ENCODE data around the gene CPNE6. TPM values are rescaled to one million over a fixed set of nuclear protein-coding genes. Genes with fewer than 3 reads are reported as not detected.

Gene CPNE6
- total RNA-seq, 1 experiment from 2014 or later, result not detected

GRCh38 chr14:24060443-24060842, 10.9 kb upstream of the CPNE6 start:
- H3K27me3 ChIP-seq (replicated peaks; ENCODE audit: insufficient read depth, low read depth, low read length, poor library complexity), result no peaks in the 10 kb centered on the region
- no peak for DNase-seq (ENCODE audit: low spot score)
- POLR2A ChIA-PET (ENCODE audit: low non-redundant PET), result no interaction called here
- CTCF ChIA-PET, result interaction anchor here (1.6 kb wide), 1 partner anchor 20 kb away, joined by 3 read pairs; no protein-coding TSS in a partner anchor
- no peak overlapping the region for H3K27ac ChIP-seq (ENCODE audit: low read depth, low read length, poor library complexity, severe bottlenecking)
- no peaks in the 10 kb centered on the region for H3K4me1 ChIP-seq (ENCODE audit: insufficient read depth, low read length, poor library complexity, severe bottlenecking)
- H3K4me3 ChIP-seq (ENCODE audit: low read depth, low read length, poor library complexity, severe bottlenecking), result no peak overlapping the region
- TF ChIP-seq EZH2 (IDR thresholded peaks at IDR 0.05; ENCODE audit: borderline replicate concordance, low read depth, low read length, poor library complexity, severe bottlenecking) (no peak), CTCF (conservative IDR thresholded peaks at IDR 0.05; ENCODE audit: low read depth, low read length) (no peak)
- intact Hi-C loops (cut with micrococcal nuclease; ENCODE audit: unreplicated experiment), result no loop called here
- H3K36me3 ChIP-seq (ENCODE audit: insufficient read depth, low read length, poor library complexity, severe bottlenecking), result no peaks in the 10 kb centered on the region
- no peaks in the 10 kb centered on the region for H3K9me3 ChIP-seq (ENCODE audit: low read depth, low read length, poor library complexity, severe bottlenecking)
- BruUV-seq (replicated peaks), result no TSS peak

- H3K27ac ChIP-seq (ENCODE audit: low read depth, low read length, poor library complexity, severe bottlenecking), result no peak overlapping the region
- BruUV-seq (replicated peaks), result no TSS peak
- H3K36me3 ChIP-seq (ENCODE audit: insufficient read depth, low read length, poor library complexity, severe bottlenecking), result no peaks in the 10 kb centered on the region
- ChIA-PET POLR2A (ENCODE audit: low non-redundant PET) (no interaction called here), CTCF (interaction anchor here (1.5 to 1.6 kb wide), 2 partner anchors 19 to 236 kb away, joined by 3 read pairs; no protein-coding TSS in a partner anchor)
- DNase-seq (ENCODE audit: low spot score), result no peak
- TF ChIP-seq EZH2 (IDR thresholded peaks at IDR 0.05; ENCODE audit: borderline replicate concordance, low read depth, low read length, poor library complexity, severe bottlenecking) (no peak), CTCF (conservative IDR thresholded peaks at IDR 0.05; ENCODE audit: low read depth, low read length) (no peak)
- no peaks in the 10 kb centered on the region for H3K4me1 ChIP-seq (ENCODE audit: insufficient read depth, low read length, poor library complexity, severe bottlenecking)
- H3K4me3 ChIP-seq (ENCODE audit: low read depth, low read length, poor library complexity, severe bottlenecking), result no peak overlapping the region
- H3K27me3 ChIP-seq (replicated peaks; ENCODE audit: insufficient read depth, low read depth, low read length, poor library complexity), result no peaks in the 10 kb centered on the region
- no peaks in the 10 kb centered on the region for H3K9me3 ChIP-seq (ENCODE audit: low read depth, low read length, poor library complexity, severe bottlenecking)
- intact Hi-C loops (cut with micrococcal nuclease; ENCODE audit: unreplicated experiment), result no loop called here
Measured at GRCh38 chr14:24060984-24061913, 10.1 kb upstream of the CPNE6 start.

- no peak for DNase-seq (ENCODE audit: low spot score)
- no peaks in the 10 kb centered on the region for H3K4me1 ChIP-seq (ENCODE audit: insufficient read depth, low read length, poor library complexity, severe bottlenecking)
- H3K27me3 ChIP-seq (replicated peaks; ENCODE audit: insufficient read depth, low read depth, low read length, poor library complexity), result no peaks in the 10 kb centered on the region
- no peaks in the 10 kb centered on the region for H3K9me3 ChIP-seq (ENCODE audit: low read depth, low read length, poor library complexity, severe bottlenecking)
- ChIA-PET POLR2A (ENCODE audit: low non-redundant PET) (interaction anchor here (0.6 kb wide), 1 partner anchor 183 kb away, joined by 3 read pairs; no protein-coding TSS in a partner anchor), CTCF (interaction anchor here (1.5 kb wide), 1 partner anchor 234 kb away, joined by 3 read pairs; no protein-coding TSS in a partner anchor)
- intact Hi-C loops (cut with micrococcal nuclease; ENCODE audit: unreplicated experiment), result no loop called here
- H3K4me3 ChIP-seq (ENCODE audit: low read depth, low read length, poor library complexity, severe bottlenecking), result no peak overlapping the region
- H3K27ac ChIP-seq (ENCODE audit: low read depth, low read length, poor library complexity, severe bottlenecking), result no peak overlapping the region
- no peaks in the 10 kb centered on the region for H3K36me3 ChIP-seq (ENCODE audit: insufficient read depth, low read length, poor library complexity, severe bottlenecking)
- TF ChIP-seq EZH2 (IDR thresholded peaks at IDR 0.05; ENCODE audit: borderline replicate concordance, low read depth, low read length, poor library complexity, severe bottlenecking), result no peak
- no peak for TF ChIP-seq CTCF (conservative IDR thresholded peaks at IDR 0.05; ENCODE audit: low read depth, low read length)
- BruUV-seq (replicated peaks), result no TSS peak
Measured at GRCh38 chr14:24062216-24062980, 9.0 kb upstream of the CPNE6 start.

Data from A673 (cell line).